CD14-positive monocyte (primary cell): ENCODE data around the gene CPA2. TPM values are rescaled to one million over a fixed set of nuclear protein-coding genes. Genes with fewer than 3 reads are reported as not detected.

Experiments
- DNase-seq, 3 donors: peaks; one replicate each; pipeline ENCODE4 v3.0.0-alpha.2; 2011 to 2022
- H2AFZ ChIP-seq: 2 replicates; pipeline ENCODE4 v1.6.0; 2012; ENCODE audit warnings: mild to moderate bottlenecking, low read depth, low read length, inconsistent platforms; ENCODE audit not compliant: insufficient read depth, poor library complexity, severe bottlenecking
- H3K27ac ChIP-seq, 2 donors: 1 replicate in 1 of 2; 2 replicates in 1 of 2; pipeline ENCODE4 v1.5.1; 2012 to 2013; ENCODE audit warnings: low read length in 2 of 2, control low read depth in 1 of 2, inconsistent platforms in 1 of 2, low read depth in 1 of 2, mild to moderate bottlenecking in 1 of 2
- H3K27me3 ChIP-seq, 2 donors: one replicate each; pipeline versions ENCODE4 v1.6.0 to v1.6.1; 2011 to 2013; ENCODE audit warnings: low read length in 2 of 2; ENCODE audit not compliant: control insufficient read depth in 2 of 2, insufficient read depth in 2 of 2
- H3K36me3 ChIP-seq, 2 donors: replicated peaks in 1 of 2; 1 replicate in 1 of 2; 2 replicates in 1 of 2; pipeline versions ENCODE4 v1.5.1 to v1.6.1; 2012 to 2013; ENCODE audit warnings: low read length in 2 of 2, control low read depth in 1 of 2, inconsistent platforms in 1 of 2, mild to moderate bottlenecking in 1 of 2; ENCODE audit not compliant: insufficient read depth in 2 of 2, control insufficient read depth in 1 of 2
- H3K4me1 ChIP-seq, 2 donors: 1 replicate in 1 of 2; 2 replicates in 1 of 2; pipeline versions ENCODE4 v1.5.1 to v1.6.1; 2012 to 2013; ENCODE audit warnings: low read length in 2 of 2, control low read depth in 1 of 2, inconsistent platforms in 1 of 2, mild to moderate bottlenecking in 1 of 2, moderate library complexity in 1 of 2; ENCODE audit not compliant: insufficient read depth in 2 of 2, control insufficient read depth in 1 of 2
- H3K4me2 ChIP-seq: replicated peaks from 2 replicates; pipeline ENCODE3; 2012; ENCODE audit warnings: low read length, moderate library complexity, mild to moderate bottlenecking; ENCODE audit not compliant: poor library complexity, severe bottlenecking; ENCODE audit errors: extremely low read depth
- H3K4me3 ChIP-seq, 3 experiments: fragments of 200-600 bp in 1 of 3; sonication (generic) in 1 of 3; replicated peaks in 1 of 3; 1 replicate in 2 of 3; 2 replicates in 1 of 3; pipeline ENCODE4 v1.5.1; 2011 to 2013; ENCODE audit warnings: low read length in 3 of 3, mild to moderate bottlenecking in 3 of 3, control low read depth in 2 of 3, low read depth in 2 of 3, inconsistent platforms in 1 of 3, moderate library complexity in 1 of 3
- H3K79me2 ChIP-seq: 2 replicates; pipeline ENCODE4 v1.6.0; 2012; ENCODE audit warnings: mild to moderate bottlenecking, control low read depth, inconsistent platforms, low read length, moderate library complexity; ENCODE audit not compliant: insufficient read depth
- H3K9ac ChIP-seq: 2 replicates; pipeline ENCODE4 v1.6.0; 2017; ENCODE audit warnings: low read length, mild to moderate bottlenecking; ENCODE audit not compliant: insufficient read depth, poor library complexity, severe bottlenecking
- H3K9me3 ChIP-seq, 2 donors: replicated peaks in 1 of 2; 1 replicate in 1 of 2; 2 replicates in 1 of 2; pipeline versions ENCODE4 v1.5.1 to v1.6.1; 2012 to 2013; ENCODE audit warnings: low read length in 2 of 2, control low read depth in 1 of 2; ENCODE audit not compliant: control insufficient read depth in 1 of 2, insufficient read depth in 1 of 2
- H4K20me1 ChIP-seq: 2 replicates; pipeline ENCODE4 v1.6.0; 2012; ENCODE audit warnings: mild to moderate bottlenecking, low read length, control low read depth, moderate library complexity; ENCODE audit not compliant: insufficient read depth
- H3K27ac Mint-ChIP-seq, 7 donors: one replicate each; pipeline ENCODE4 v1.8.0; 2020; ENCODE audit warnings: mild to moderate bottlenecking in 7 of 7, mixed read lengths in 7 of 7, moderate library complexity in 6 of 7, inconsistent platforms in 2 of 7
- H3K27me3 Mint-ChIP-seq, 3 donors: one replicate each; pipeline ENCODE4 v1.8.0; 2021 to 2022; ENCODE audit warnings: low read depth in 3 of 3, mild to moderate bottlenecking in 3 of 3, mixed read lengths in 3 of 3, moderate library complexity in 3 of 3, inconsistent platforms in 1 of 3
- H3K36me3 Mint-ChIP-seq, 2 donors: one replicate each; pipeline ENCODE4 v1.8.0; 2020; ENCODE audit warnings: mixed read lengths in 2 of 2, inconsistent platforms in 1 of 2, mild to moderate bottlenecking in 1 of 2
- H3K4me1 Mint-ChIP-seq: one replicate; pipeline ENCODE4 v1.8.0; 2020; ENCODE audit warnings: mild to moderate bottlenecking, mixed read lengths
- H3K4me3 Mint-ChIP-seq, 2 donors: one replicate each; pipeline ENCODE4 v1.8.0; 2020; ENCODE audit warnings: mild to moderate bottlenecking in 2 of 2, mixed read lengths in 2 of 2, moderate library complexity in 1 of 2
- H3K9me3 Mint-ChIP-seq, 7 donors: one replicate each; pipeline ENCODE4 v1.8.0; 2020 to 2022; ENCODE audit warnings: mixed read lengths in 7 of 7, mild to moderate bottlenecking in 6 of 7, moderate library complexity in 6 of 7, inconsistent platforms in 2 of 7
- WGBS: methylation state at CpG from one replicate; pipeline ENCODE4 v1.1.5; 2013; ENCODE audit warnings: missing lambda C conversion rate; ENCODE audit not compliant: insufficient coverage; 5-methylcytosine and 5-hydroxymethylcytosine counted together
- intact Hi-C, 2 donors: fragments of 100-400 bp; cut with micrococcal nuclease; formaldehyde crosslinking; loops; one replicate each; pipeline versions ENCODE4 v1.15.0 to v1.15.1; 2023
- polyA plus RNA-seq, 3 donors: library from polyadenylated mRNA; depleted of rRNA in 1 of 3; unstranded in 2 of 3; stranded (reverse) in 1 of 3; fragments of 300-500 nt in 2 of 3; fragments of >200 nt in 1 of 3; fragmentation: Illumina TruSeq in 2 of 3; gene quantifications; 1 replicate in 2 of 3; 2 replicates in 1 of 3; pipeline ENCODE4 v1.2.3, GENCODE V29; 2012 to 2021
- TF ChIP-seq, protein P1 (sequence below): fragments of 200-600 bp; IDR thresholded peaks from one replicate; pipeline ENCODE4 v1.8.0; 2022; ENCODE audit warnings: antibody characterized with exemption, mild to moderate bottlenecking

CPA2 gene
- polyA plus RNA-seq, 3 donors = not detected

DNA sequence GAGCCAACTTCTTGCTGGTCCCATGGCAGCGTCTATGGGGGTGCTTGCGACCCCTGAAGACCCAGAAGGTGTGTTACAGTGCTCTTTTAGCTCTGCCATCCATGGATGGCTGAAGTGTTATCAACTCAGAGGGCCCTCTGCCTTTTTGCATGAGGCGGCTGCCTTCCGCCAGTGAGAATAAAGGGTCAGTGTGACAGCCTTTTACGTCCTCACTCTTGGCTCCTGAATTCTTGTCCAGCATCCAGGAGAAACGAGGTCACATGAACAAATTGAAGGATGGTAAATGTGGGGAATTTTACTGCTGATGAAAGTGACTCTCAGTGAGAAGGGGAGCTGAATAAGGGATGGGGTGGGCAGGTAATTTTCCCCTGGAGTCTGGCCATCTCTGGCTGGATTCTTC, 34.9 kb upstream of the CPA2 start:
- no peaks in the 10 kb centered on the region for H3K79me2 ChIP-seq
- H3K4me3 ChIP-seq = no peak overlapping the region
- H2AFZ ChIP-seq = no peak overlapping the region
- no peaks in the 10 kb centered on the region for H3K27me3 ChIP-seq
- H3K9ac ChIP-seq = no peak overlapping the region
- no peak for DNase-seq
- H3K27ac Mint-ChIP-seq = no peak overlapping the region
- H3K36me3 ChIP-seq = no peaks in the 10 kb centered on the region
- H3K4me1 Mint-ChIP-seq = no peaks in the 10 kb centered on the region
- peaks cover 1 to 2% (median 2%) of the 10 kb centered on the region in 3 donors for H3K27me3 Mint-ChIP-seq
- intact Hi-C loops = no loop called here
- no peaks in the 10 kb centered on the region for H4K20me1 ChIP-seq
- no peaks in the 10 kb centered on the region for H3K36me3 Mint-ChIP-seq
- H3K4me3 Mint-ChIP-seq = no peak overlapping the region
- H3K9me3 Mint-ChIP-seq = peaks cover 0 to 8% (median 0%) of the 10 kb centered on the region in 7 donors
- TF ChIP-seq, protein P1, sequence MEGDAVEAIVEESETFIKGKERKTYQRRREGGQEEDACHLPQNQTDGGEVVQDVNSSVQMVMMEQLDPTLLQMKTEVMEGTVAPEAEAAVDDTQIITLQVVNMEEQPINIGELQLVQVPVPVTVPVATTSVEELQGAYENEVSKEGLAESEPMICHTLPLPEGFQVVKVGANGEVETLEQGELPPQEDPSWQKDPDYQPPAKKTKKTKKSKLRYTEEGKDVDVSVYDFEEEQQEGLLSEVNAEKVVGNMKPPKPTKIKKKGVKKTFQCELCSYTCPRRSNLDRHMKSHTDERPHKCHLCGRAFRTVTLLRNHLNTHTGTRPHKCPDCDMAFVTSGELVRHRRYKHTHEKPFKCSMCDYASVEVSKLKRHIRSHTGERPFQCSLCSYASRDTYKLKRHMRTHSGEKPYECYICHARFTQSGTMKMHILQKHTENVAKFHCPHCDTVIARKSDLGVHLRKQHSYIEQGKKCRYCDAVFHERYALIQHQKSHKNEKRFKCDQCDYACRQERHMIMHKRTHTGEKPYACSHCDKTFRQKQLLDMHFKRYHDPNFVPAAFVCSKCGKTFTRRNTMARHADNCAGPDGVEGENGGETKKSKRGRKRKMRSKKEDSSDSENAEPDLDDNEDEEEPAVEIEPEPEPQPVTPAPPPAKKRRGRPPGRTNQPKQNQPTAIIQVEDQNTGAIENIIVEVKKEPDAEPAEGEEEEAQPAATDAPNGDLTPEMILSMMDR = no peak
- H3K27ac ChIP-seq = no peak overlapping the region
- WGBS = 95% methylated on average over 6 of the region's 6 CpGs
- H3K4me2 ChIP-seq = no peak overlapping the region
- no peaks in the 10 kb centered on the region for H3K9me3 ChIP-seq
- no peaks in the 10 kb centered on the region for H3K4me1 ChIP-seq

DNA sequence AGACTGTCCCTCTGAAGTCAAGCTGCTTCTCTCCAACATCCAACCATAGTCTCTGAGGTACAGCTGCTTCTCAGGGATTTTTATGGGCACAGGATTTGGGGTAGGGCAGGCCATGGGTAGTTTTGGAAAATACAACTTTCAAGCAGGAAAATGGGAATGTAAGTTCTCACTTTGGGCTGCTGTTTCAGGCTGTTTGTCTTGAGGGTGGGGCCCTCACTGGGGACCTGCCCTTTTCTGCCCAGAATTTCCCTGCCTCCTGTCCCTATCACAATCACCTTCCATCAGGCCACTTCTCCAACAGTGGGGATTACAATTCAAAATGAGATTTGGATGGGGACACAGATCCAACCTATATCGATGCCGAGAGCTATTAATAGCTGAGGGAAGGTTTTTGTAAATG, 34.5 kb upstream of the CPA2 start:
- WGBS = no CpG with 5 or more reads among the region's 2 CpGs
- H3K9me3 Mint-ChIP-seq = peaks cover 0 to 8% (median 0%) of the 10 kb centered on the region in 7 donors
- TF ChIP-seq, protein P1 = no peak
- H3K9ac ChIP-seq = no peak overlapping the region
- intact Hi-C loops = no loop called here
- H2AFZ ChIP-seq = no peak overlapping the region
- H3K27me3 Mint-ChIP-seq = peaks cover 1 to 2% (median 2%) of the 10 kb centered on the region in 3 donors
- DNase-seq = no peak
- no peaks in the 10 kb centered on the region for H3K9me3 ChIP-seq
- no peak overlapping the region for H3K4me3 ChIP-seq
- H4K20me1 ChIP-seq = no peaks in the 10 kb centered on the region
- H3K27ac ChIP-seq = no peak overlapping the region
- H3K36me3 Mint-ChIP-seq = no peaks in the 10 kb centered on the region
- H3K79me2 ChIP-seq = no peaks in the 10 kb centered on the region
- no peaks in the 10 kb centered on the region for H3K27me3 ChIP-seq
- H3K4me1 Mint-ChIP-seq = no peaks in the 10 kb centered on the region
- H3K4me3 Mint-ChIP-seq = no peak overlapping the region
- H3K27ac Mint-ChIP-seq = no peak overlapping the region
- no peaks in the 10 kb centered on the region for H3K4me1 ChIP-seq
- H3K36me3 ChIP-seq = no peaks in the 10 kb centered on the region
- no peak overlapping the region for H3K4me2 ChIP-seq
